T-helper 17 cell (primary cell): ENCODE measurements around the gene SRSF4. TPM values are rescaled to one million over a fixed set of nuclear protein-coding genes. Genes with fewer than 3 reads are reported as not detected.

Experiments
- ATAC-seq: fragments of 150-1000 bp; cut with Tn5 transposase; 2 replicates; pipeline ENCODE4 v1.10.0; 2021; ENCODE audit warnings: mild to moderate bottlenecking, moderate library complexity
- DNase-seq, 3 donors: peaks; one replicate each; pipeline versions ENCODE4 v3.0.0 to v3.0.0-alpha.2; 2020 to 2021
- H3K9me3 ChIP-seq: one replicate; pipeline ENCODE4 v1.7.0; 2013; ENCODE audit warnings: low read length, mild to moderate bottlenecking; ENCODE audit not compliant: control insufficient read depth, poor library complexity, severe bottlenecking
- H3K27ac Mint-ChIP-seq: one replicate; pipeline ENCODE4 v1.8.0; 2022; ENCODE audit warnings: mild to moderate bottlenecking, moderate library complexity, mixed read lengths
- H3K27me3 Mint-ChIP-seq: one replicate; pipeline ENCODE4 v1.8.0; 2022; ENCODE audit warnings: mixed read lengths
- H3K36me3 Mint-ChIP-seq: one replicate; pipeline ENCODE4 v1.8.0; 2022; ENCODE audit warnings: low read depth, mixed read lengths
- H3K4me1 Mint-ChIP-seq: one replicate; pipeline ENCODE4 v1.8.0; 2022; ENCODE audit warnings: mild to moderate bottlenecking, mixed read lengths
- H3K4me3 Mint-ChIP-seq: one replicate; pipeline ENCODE4 v1.8.0; 2022; ENCODE audit warnings: mild to moderate bottlenecking, moderate library complexity, mixed read lengths
- total RNA-seq, 4 donors: library from RNA in 2 of 4; stranded (reverse) in 2 of 4; gene quantifications; one replicate each; pipeline ENCODE4 v1.2.3 and lab custom pipeline; 2022 to 2026

The SRSF4 gene
- total RNA-seq, 2 donors from 2014 or later = 88.8 to 103 TPM

DNA sequence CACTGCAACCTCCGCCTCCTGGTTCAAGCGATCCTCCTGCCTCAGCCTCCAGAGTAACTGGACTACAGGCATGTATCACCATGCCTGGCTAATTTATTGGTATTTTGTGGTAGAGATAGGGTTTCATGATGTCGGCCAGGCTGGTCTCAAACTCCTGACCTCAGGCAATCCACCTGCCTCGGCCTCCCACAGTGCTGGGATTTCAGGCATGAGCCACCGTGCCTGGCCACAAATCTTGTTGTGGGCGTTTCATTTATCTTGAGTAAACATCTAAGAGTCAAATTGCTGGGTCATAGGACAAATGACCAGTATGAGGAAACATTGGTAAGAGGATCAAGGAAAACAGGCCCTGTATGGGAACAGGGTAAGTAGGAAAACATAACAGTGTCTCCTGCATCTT is 75.9 kb downstream of the SRSF4 start:
- H3K27ac Mint-ChIP-seq = no peak overlapping the region
- ATAC-seq = no peak
- H3K4me3 Mint-ChIP-seq = no peak overlapping the region
- DNase-seq = no peak
- peaks cover 3% of the 10 kb centered on the region for H3K4me1 Mint-ChIP-seq
- peaks cover 3% of the 10 kb centered on the region for H3K36me3 Mint-ChIP-seq
- H3K9me3 ChIP-seq = no peaks in the 10 kb centered on the region
- H3K27me3 Mint-ChIP-seq = no peaks in the 10 kb centered on the region

DNA sequence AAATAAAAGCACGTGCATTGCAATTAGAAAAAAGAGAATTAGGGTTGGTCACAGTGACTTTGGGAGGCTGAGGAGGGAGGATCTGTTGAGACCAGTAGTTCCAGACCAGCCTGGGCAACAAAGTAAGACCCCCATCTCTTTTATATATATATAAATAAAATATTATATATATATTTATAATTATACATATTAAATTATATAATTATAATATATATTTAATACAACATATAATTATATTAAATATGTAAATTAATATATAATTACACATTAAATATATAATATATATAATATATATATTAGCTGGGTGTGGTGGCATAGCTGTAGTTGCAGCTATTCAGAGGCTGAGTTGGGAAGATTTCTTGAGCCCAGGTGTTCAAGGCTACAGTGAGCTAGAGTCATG is 81.2 kb downstream of the SRSF4 start:
- ATAC-seq (no peak), DNase-seq (no peak)
- peaks cover 11% of the 10 kb centered on the region for H3K36me3 Mint-ChIP-seq
- H3K9me3 ChIP-seq = no peaks in the 10 kb centered on the region
- no peak overlapping the region for H3K27ac Mint-ChIP-seq
- no peaks in the 10 kb centered on the region for H3K27me3 Mint-ChIP-seq
- peaks cover 5% of the 10 kb centered on the region for H3K4me1 Mint-ChIP-seq
- no peak overlapping the region for H3K4me3 Mint-ChIP-seq

DNA sequence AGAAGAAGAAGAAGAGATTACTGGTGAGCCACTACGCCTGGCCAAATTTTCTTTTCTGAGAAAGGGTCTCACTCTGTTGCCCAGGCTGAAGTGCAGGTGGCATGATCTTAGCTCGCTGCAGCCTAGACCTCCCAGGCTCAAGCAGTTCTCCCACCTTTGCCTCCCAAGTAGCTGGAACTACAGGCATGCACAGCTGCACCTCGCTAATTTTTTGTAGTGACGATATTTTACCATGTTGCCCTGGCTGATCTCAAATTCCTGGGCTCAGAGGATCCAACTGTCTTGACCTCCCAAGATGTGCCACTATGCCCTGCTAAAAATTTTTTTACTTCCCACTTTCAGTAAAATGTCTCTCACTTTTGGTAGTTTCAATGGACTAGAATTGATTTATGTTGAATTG is 82.4 kb downstream of the SRSF4 start:
- Mint-ChIP-seq H3K27ac (no peak overlapping the region), H3K4me3 (no peak overlapping the region), H3K27me3 (no peaks in the 10 kb centered on the region), H3K36me3 (peaks cover 11% of the 10 kb centered on the region), H3K4me1 (peaks cover 6% of the 10 kb centered on the region)
- DNase-seq (no peak), ATAC-seq (no peak)
- no peaks in the 10 kb centered on the region for H3K9me3 ChIP-seq

Other genes starting within 250 kb of the SRSF4 start
- gene TMEM200B, start 58.0 kb downstream of the SRSF4 start, total RNA-seq = not detected
- gene MECR, start 49.0 kb upstream of the SRSF4 start, total RNA-seq = 1 to 10 TPM; 7.6 to 8.0 TPM
- gene PTPRU, start 54.6 kb upstream of the SRSF4 start, total RNA-seq = not detected